BE2C (cell line): Measurements from ENCODE around the gene RBM14. TPM values are rescaled to one million over a fixed set of nuclear protein-coding genes. Genes with fewer than 3 reads are reported as not detected.
A peak's percentile ranks its signal among the peaks of the same experiment; 100 is the strongest.

ENCODE experiments used
- DNase-seq: peaks from one replicate; pipeline ENCODE4 v3.0.0-alpha.2; 2020
- H3K27me3 ChIP-seq: fragments of 250-450 bp; sonication (Bioruptor Pico); 2 replicates; pipeline ENCODE4 v1.5.1; 2020; ENCODE audit warnings: mild to moderate bottlenecking
- H3K36me3 ChIP-seq: fragments of 250-450 bp; sonication (Bioruptor Pico); 2 replicates; pipeline ENCODE4 v1.5.1; 2020; ENCODE audit warnings: mild to moderate bottlenecking
- H3K4me1 ChIP-seq: fragments of 250-450 bp; sonication (Bioruptor Pico); 2 replicates; pipeline ENCODE4 v1.5.1; 2020
- H3K4me3 ChIP-seq: 2 replicates; pipeline ENCODE4 v1.5.1; 2011; ENCODE audit warnings: low read depth, low read length
- H3K9me3 ChIP-seq: fragments of 250-450 bp; sonication (Bioruptor Pico); 2 replicates; pipeline ENCODE4 v1.5.1; 2020
- CTCF ChIP-seq: IDR thresholded peaks from 2 replicates; pipeline ENCODE4 v1.5.1; 2012; ENCODE audit warnings: mild to moderate bottlenecking, low read depth, low read length
- polyA plus RNA-seq: library from polyadenylated mRNA; unstranded; fragments of >200 nt; gene quantifications from one replicate; pipeline ENCODE4 v1.2.1, GENCODE V29; 2012; ENCODE audit warnings: low read depth, missing spikeins; ENCODE audit not compliant: insufficient read length, insufficient read depth

RBM14 gene
- polyA plus RNA-seq = 77.7 TPM

GRCh38 chr11:66616379-66617154, at the start of gene RBM14:
RBM14 (plus strand) TSS chr11:66616630; CDS start chr11:66616721, 91 bp downstream.
- TF ChIP-seq CTCF = no peak
- no peaks in the 10 kb centered on the region for H3K27me3 ChIP-seq
- H3K36me3 ChIP-seq = peaks cover 35% of the 10 kb centered on the region
- H3K9me3 ChIP-seq = no peaks in the 10 kb centered on the region
- peak; percentile 100 for DNase-seq
- H3K4me3 ChIP-seq = peak within 1 kb of the TSS; percentile 88
- H3K4me1 ChIP-seq = no peaks in the 10 kb centered on the region

GRCh38 chr11:66567787-66568123, 48.7 kb upstream of the RBM14 start:
- H3K4me3 ChIP-seq = peak overlapping the region; percentile 51
- H3K36me3 ChIP-seq = no peaks in the 10 kb centered on the region
- DNase-seq = no peak
- H3K4me1 ChIP-seq = no peaks in the 10 kb centered on the region
- H3K9me3 ChIP-seq = no peaks in the 10 kb centered on the region
- no peaks in the 10 kb centered on the region for H3K27me3 ChIP-seq
- no peak for TF ChIP-seq CTCF

- H3K36me3 ChIP-seq = no peaks in the 10 kb centered on the region
- H3K9me3 ChIP-seq = no peaks in the 10 kb centered on the region
- H3K27me3 ChIP-seq = no peaks in the 10 kb centered on the region
- TF ChIP-seq CTCF = no peak
- H3K4me3 ChIP-seq = peak within 1 kb of the TSS; percentile 51
- H3K4me1 ChIP-seq = no peaks in the 10 kb centered on the region
- peak; percentile 92 for DNase-seq
Measured at GRCh38 chr11:66568124-66568916, 48.1 kb upstream of the RBM14 start, which contains the start of gene CTSF. CTSF (minus strand) TSS chr11:66568606; CDS start chr11:66568486, 120 bp downstream.

GRCh38 chr11:66569076-66569475, 47.4 kb upstream of the RBM14 start:
- Histone ChIP-seq H3K27me3 (no peaks in the 10 kb centered on the region), H3K9me3 (no peaks in the 10 kb centered on the region), H3K4me3 (no peak overlapping the region), H3K4me1 (no peaks in the 10 kb centered on the region), H3K36me3 (no peaks in the 10 kb centered on the region)
- no peak for TF ChIP-seq CTCF
- no peak for DNase-seq

GRCh38 chr11:66570079-66570849, 46.2 kb upstream of the RBM14 start:
- Histone ChIP-seq H3K27me3 (peaks cover 5% of the 10 kb centered on the region), H3K4me3 (no peak overlapping the region), H3K36me3 (no peaks in the 10 kb centered on the region), H3K9me3 (no peaks in the 10 kb centered on the region), H3K4me1 (no peaks in the 10 kb centered on the region)
- TF ChIP-seq CTCF = no peak
- DNase-seq = no peak
